HEK293 (cell line): ENCODE measurements around the gene BMERB1.

ENCODE experiments used
- CTCF ChIA-PET: fragments of 350-600 bp; formaldehyde crosslinking; extraction: SDS; loops from one replicate; lab custom pipeline; 2021; ENCODE audit warnings: antibody characterized with exemption; lab: Yijun Ruan, JAX
- POLR2A ChIA-PET: fragments of 300-600 bp; formaldehyde crosslinking; extraction: SDS; loops from one replicate; lab custom pipeline; 2020; ENCODE audit warnings: antibody characterized with exemption, inconsistent platforms; lab: Yijun Ruan, JAX
- H3K27ac ChIP-seq: fragments of 200-500 bp; sonication (Bioruptor generic); 2 replicates; pipeline ENCODE4 v1.5.1; 2014; ENCODE audit warnings: low read depth, low read length, control low read depth, inconsistent platforms; ENCODE audit errors: extremely low read depth
- H3K36me3 ChIP-seq, 2 experiments: fragments of 200-500 bp in 1 of 2; sonication (Bioruptor generic) in 1 of 2; 1 replicate in 1 of 2; 2 replicates in 1 of 2; pipeline ENCODE4 v1.5.1; 2014 to 2017; ENCODE audit warnings: inconsistent platforms in 2 of 2, low read length in 2 of 2; ENCODE audit not compliant: control insufficient read depth in 2 of 2, insufficient read depth in 1 of 2
- H3K4me1 ChIP-seq: fragments of 200-500 bp; sonication (Bioruptor generic); 2 replicates; pipeline ENCODE4 v1.5.1; 2014; ENCODE audit warnings: mild to moderate bottlenecking, low read length, inconsistent platforms; ENCODE audit not compliant: control insufficient read depth, insufficient read depth
- H3K4me3 ChIP-seq: 2 replicates; pipeline ENCODE4 v1.5.1; 2011; ENCODE audit warnings: low read depth, mild to moderate bottlenecking, control low read depth, low read length, moderate library complexity
- H3K9me3 ChIP-seq: fragments of 200-500 bp; sonication (Bioruptor generic); 2 replicates; pipeline ENCODE4 v1.5.1; 2014; ENCODE audit warnings: low read depth, low read length, inconsistent platforms; ENCODE audit not compliant: control insufficient read depth, insufficient read depth
- BCL11A ChIP-seq: fragments of 450-650 bp; formaldehyde crosslinking; IDR thresholded peaks from 2 replicates; pipeline ENCODE4 v1.5.1; 2016; ENCODE audit warnings: low read depth, missing biosample characterization, missing genetic modification characterization
- BCL11B ChIP-seq: fragments of 450-650 bp; formaldehyde crosslinking; IDR thresholded peaks from 2 replicates; pipeline ENCODE4 v1.5.1; 2016; ENCODE audit warnings: low read depth, missing biosample characterization, missing genetic modification characterization
- GFI1B ChIP-seq: fragments of 450-650 bp; formaldehyde crosslinking; IDR thresholded peaks from 2 replicates; pipeline ENCODE4 v1.5.1; 2016; ENCODE audit warnings: missing biosample characterization, missing genetic modification characterization
- KLF9 ChIP-seq: fragments of 450-650 bp; formaldehyde crosslinking; IDR thresholded peaks from 2 replicates; pipeline ENCODE4 v1.5.1; 2016; ENCODE audit warnings: missing biosample characterization, missing genetic modification characterization, low read depth
- SCRT1 ChIP-seq: fragments of 450-650 bp; formaldehyde crosslinking; IDR thresholded peaks from 2 replicates; pipeline ENCODE4 v1.5.1; 2016; ENCODE audit warnings: missing biosample characterization, missing genetic modification characterization, borderline replicate concordance
- ZBTB17 ChIP-seq: fragments of 450-650 bp; formaldehyde crosslinking; IDR thresholded peaks from 2 replicates; pipeline ENCODE4 v1.5.1; 2016; ENCODE audit warnings: missing biosample characterization, missing genetic modification characterization
- ZFP69B ChIP-seq: fragments of 450-650 bp; formaldehyde crosslinking; IDR thresholded peaks from 2 replicates; pipeline ENCODE4 v1.5.1; 2016; ENCODE audit warnings: missing biosample characterization, missing genetic modification characterization
- ZNF155 ChIP-seq: fragments of 450-650 bp; formaldehyde crosslinking; IDR thresholded peaks from 2 replicates; pipeline ENCODE4 v1.5.1; 2016; ENCODE audit warnings: missing biosample characterization, missing genetic modification characterization
- ZNF157 ChIP-seq: fragments of 450-650 bp; formaldehyde crosslinking; IDR thresholded peaks from 2 replicates; pipeline ENCODE4 v1.5.1; 2016; ENCODE audit warnings: missing biosample characterization, missing genetic modification characterization
- ZNF174 ChIP-seq: fragments of 450-650 bp; formaldehyde crosslinking; IDR thresholded peaks from 2 replicates; pipeline ENCODE4 v1.5.0; 2017; ENCODE audit warnings: missing biosample characterization, mild to moderate bottlenecking, missing genetic modification characterization
- ZNF26 ChIP-seq: fragments of 450-650 bp; formaldehyde crosslinking; IDR thresholded peaks from 2 replicates; pipeline ENCODE4 v1.5.1; 2016; ENCODE audit warnings: missing biosample characterization, missing genetic modification characterization
- ZNF335 ChIP-seq: fragments of 450-650 bp; formaldehyde crosslinking; conservative IDR thresholded peaks from 2 replicates; pipeline ENCODE4 v1.5.1; 2016; ENCODE audit warnings: missing biosample characterization, missing genetic modification characterization
- ZNF416 ChIP-seq: fragments of 450-650 bp; formaldehyde crosslinking; IDR thresholded peaks from 2 replicates; pipeline ENCODE4 v1.5.1; 2016; ENCODE audit warnings: missing biosample characterization, missing genetic modification characterization
- ZNF548 ChIP-seq: fragments of 450-650 bp; formaldehyde crosslinking; IDR thresholded peaks from 2 replicates; pipeline ENCODE4 v1.5.1; 2016; ENCODE audit warnings: missing biosample characterization, missing genetic modification characterization
- ZNF610 ChIP-seq: fragments of 450-650 bp; formaldehyde crosslinking; IDR thresholded peaks from 2 replicates; pipeline ENCODE4 v1.5.1; 2016; ENCODE audit warnings: missing biosample characterization, missing genetic modification characterization, borderline replicate concordance
- ZNF707 ChIP-seq: fragments of 450-650 bp; formaldehyde crosslinking; IDR thresholded peaks from 2 replicates; pipeline ENCODE4 v1.5.1; 2016; ENCODE audit warnings: missing biosample characterization, missing genetic modification characterization
- TF ChIP-seq, protein P1 (sequence below): fragments of 450-650 bp; formaldehyde crosslinking; IDR thresholded peaks from 2 replicates; pipeline ENCODE4 v1.5.1; 2016; ENCODE audit warnings: missing biosample characterization, missing genetic modification characterization, low read depth
- TF ChIP-seq, protein P2 (sequence below): fragments of 450-650 bp; formaldehyde crosslinking; IDR thresholded peaks from 2 replicates; pipeline ENCODE4 v1.5.1; 2016; ENCODE audit warnings: missing biosample characterization, missing genetic modification characterization
- TF ChIP-seq, protein P3 (sequence below): fragments of 450-650 bp; formaldehyde crosslinking; IDR thresholded peaks from 2 replicates; pipeline ENCODE4 v1.5.0; 2017; ENCODE audit warnings: missing biosample characterization, missing genetic modification characterization, borderline replicate concordance

The BMERB1 gene

GRCh38 chr16:15557258-15557657, 122.9 kb downstream of the BMERB1 start:
- Histone ChIP-seq H3K36me3 (no peaks in the 10 kb centered on the region), H3K27ac (no peak overlapping the region), H3K9me3 (no peaks in the 10 kb centered on the region), H3K4me3 (no peak overlapping the region), H3K4me1 (no peaks in the 10 kb centered on the region)
- ChIA-PET POLR2A (no interaction called here), CTCF (no interaction called here)
- TF ChIP-seq ZNF155 (tag by site-specific recombination), result no peak
- TF ChIP-seq, protein P1, sequence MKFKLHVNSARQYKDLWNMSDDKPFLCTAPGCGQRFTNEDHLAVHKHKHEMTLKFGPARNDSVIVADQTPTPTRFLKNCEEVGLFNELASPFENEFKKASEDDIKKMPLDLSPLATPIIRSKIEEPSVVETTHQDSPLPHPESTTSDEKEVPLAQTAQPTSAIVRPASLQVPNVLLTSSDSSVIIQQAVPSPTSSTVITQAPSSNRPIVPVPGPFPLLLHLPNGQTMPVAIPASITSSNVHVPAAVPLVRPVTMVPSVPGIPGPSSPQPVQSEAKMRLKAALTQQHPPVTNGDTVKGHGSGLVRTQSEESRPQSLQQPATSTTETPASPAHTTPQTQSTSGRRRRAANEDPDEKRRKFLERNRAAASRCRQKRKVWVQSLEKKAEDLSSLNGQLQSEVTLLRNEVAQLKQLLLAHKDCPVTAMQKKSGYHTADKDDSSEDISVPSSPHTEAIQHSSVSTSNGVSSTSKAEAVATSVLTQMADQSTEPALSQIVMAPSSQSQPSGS (tag by site-specific recombination), result peak; percentile 35; the same call in 1 of the 2 replicates

GRCh38 chr16:15559176-15559575, 124.8 kb downstream of the BMERB1 start:
- H3K9me3 ChIP-seq, result no peaks in the 10 kb centered on the region
- ChIA-PET POLR2A (no interaction called here), CTCF (interaction anchor here (0.6 to 2.8 kb wide), 2 partner anchors 9 to 22 kb away, joined by 4 to 19 read pairs; no protein-coding TSS in a partner anchor)
- no peak overlapping the region for H3K4me3 ChIP-seq
- H3K36me3 ChIP-seq, result no peaks in the 10 kb centered on the region
- H3K4me1 ChIP-seq, result no peaks in the 10 kb centered on the region
- no peak overlapping the region for H3K27ac ChIP-seq
- TF ChIP-seq ZNF610 (tag by site-specific recombination) (no peak), SCRT1 (tag by site-specific recombination) (no peak), ZNF707 (tag by site-specific recombination) (no peak), ZNF548 (tag by site-specific recombination) (no peak), ZNF174 (tag by site-specific recombination) (no peak), GFI1B (tag by site-specific recombination) (no peak), BCL11A (tag by site-specific recombination) (no peak), ZNF335 (tag by site-specific recombination) (no peak), ZFP69B (tag by site-specific recombination) (no peak)

- TF ChIP-seq ZNF26 (tag by site-specific recombination), result no peak
- no peak for TF ChIP-seq BCL11B (tag by site-specific recombination)
- TF ChIP-seq KLF9 (tag by site-specific recombination), result no peak
- ChIA-PET CTCF (interaction anchor here (0.6 to 1.2 kb wide), 2 partner anchors 12 to 13 kb away, joined by 3 read pairs; no protein-coding TSS in a partner anchor), POLR2A (no interaction called here)
- Histone ChIP-seq H3K4me1 (no peaks in the 10 kb centered on the region), H3K27ac (no peak overlapping the region), H3K4me3 (no peak overlapping the region), H3K9me3 (no peaks in the 10 kb centered on the region), H3K36me3 (no peaks in the 10 kb centered on the region)
Observed at GRCh38 chr16:15564604-15565339, 130.4 kb downstream of the BMERB1 start.

- H3K4me3 ChIP-seq, result no peak overlapping the region
- no peaks in the 10 kb centered on the region for H3K4me1 ChIP-seq
- H3K27ac ChIP-seq, result no peak overlapping the region
- TF ChIP-seq, protein P2, sequence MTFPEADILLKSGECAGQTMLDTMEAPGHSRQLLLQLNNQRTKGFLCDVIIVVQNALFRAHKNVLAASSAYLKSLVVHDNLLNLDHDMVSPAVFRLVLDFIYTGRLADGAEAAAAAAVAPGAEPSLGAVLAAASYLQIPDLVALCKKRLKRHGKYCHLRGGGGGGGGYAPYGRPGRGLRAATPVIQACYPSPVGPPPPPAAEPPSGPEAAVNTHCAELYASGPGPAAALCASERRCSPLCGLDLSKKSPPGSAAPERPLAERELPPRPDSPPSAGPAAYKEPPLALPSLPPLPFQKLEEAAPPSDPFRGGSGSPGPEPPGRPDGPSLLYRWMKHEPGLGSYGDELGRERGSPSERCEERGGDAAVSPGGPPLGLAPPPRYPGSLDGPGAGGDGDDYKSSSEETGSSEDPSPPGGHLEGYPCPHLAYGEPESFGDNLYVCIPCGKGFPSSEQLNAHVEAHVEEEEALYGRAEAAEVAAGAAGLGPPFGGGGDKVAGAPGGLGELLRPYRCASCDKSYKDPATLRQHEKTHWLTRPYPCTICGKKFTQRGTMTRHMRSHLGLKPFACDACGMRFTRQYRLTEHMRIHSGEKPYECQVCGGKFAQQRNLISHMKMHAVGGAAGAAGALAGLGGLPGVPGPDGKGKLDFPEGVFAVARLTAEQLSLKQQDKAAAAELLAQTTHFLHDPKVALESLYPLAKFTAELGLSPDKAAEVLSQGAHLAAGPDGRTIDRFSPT (tag by site-specific recombination), result no peak
- TF ChIP-seq, protein P3, sequence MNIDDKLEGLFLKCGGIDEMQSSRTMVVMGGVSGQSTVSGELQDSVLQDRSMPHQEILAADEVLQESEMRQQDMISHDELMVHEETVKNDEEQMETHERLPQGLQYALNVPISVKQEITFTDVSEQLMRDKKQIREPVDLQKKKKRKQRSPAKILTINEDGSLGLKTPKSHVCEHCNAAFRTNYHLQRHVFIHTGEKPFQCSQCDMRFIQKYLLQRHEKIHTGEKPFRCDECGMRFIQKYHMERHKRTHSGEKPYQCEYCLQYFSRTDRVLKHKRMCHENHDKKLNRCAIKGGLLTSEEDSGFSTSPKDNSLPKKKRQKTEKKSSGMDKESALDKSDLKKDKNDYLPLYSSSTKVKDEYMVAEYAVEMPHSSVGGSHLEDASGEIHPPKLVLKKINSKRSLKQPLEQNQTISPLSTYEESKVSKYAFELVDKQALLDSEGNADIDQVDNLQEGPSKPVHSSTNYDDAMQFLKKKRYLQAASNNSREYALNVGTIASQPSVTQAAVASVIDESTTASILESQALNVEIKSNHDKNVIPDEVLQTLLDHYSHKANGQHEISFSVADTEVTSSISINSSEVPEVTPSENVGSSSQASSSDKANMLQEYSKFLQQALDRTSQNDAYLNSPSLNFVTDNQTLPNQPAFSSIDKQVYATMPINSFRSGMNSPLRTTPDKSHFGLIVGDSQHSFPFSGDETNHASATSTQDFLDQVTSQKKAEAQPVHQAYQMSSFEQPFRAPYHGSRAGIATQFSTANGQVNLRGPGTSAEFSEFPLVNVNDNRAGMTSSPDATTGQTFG, result no peak
- TF ChIP-seq ZNF416 (tag by site-specific recombination) (no peak), ZNF157 (tag by site-specific recombination) (no peak), ZBTB17 (no peak), ZNF174 (tag by site-specific recombination) (no peak)
- CTCF ChIA-PET, result no interaction called here
- H3K9me3 ChIP-seq, result no peaks in the 10 kb centered on the region
- no peaks in the 10 kb centered on the region for H3K36me3 ChIP-seq
- POLR2A ChIA-PET, result no interaction called here
Observed at GRCh38 chr16:15566095-15566494, 131.7 kb downstream of the BMERB1 start.
